ENCODE data around the gene LIAS. TPM values are rescaled to one million over a fixed set of nuclear protein-coding genes. Genes with fewer than 3 reads are reported as not detected.
"Not testable (repeated sequence)": the region's sequence is repeated elsewhere in the genome, so short reads cannot be mapped to it uniquely, and the experiment has no call there.

LIAS gene
- total RNA-seq, 4 donors from 2014 or later = 8.9 to 21.4 (median 19.0) TPM

- peaks cover 13% of the 10 kb centered on the region for H3K36me3 ChIP-seq
- no peak for TF ChIP-seq EP300 (IDR thresholded peaks at IDR 0.05)
- no peak for TF ChIP-seq CTCF (IDR thresholded peaks at IDR 0.05)
- no peak for DNase-seq (ENCODE audit: low spot score in 2 of 2)
- no peaks in the 10 kb centered on the region for H3K9me3 ChIP-seq
- no peaks in the 10 kb centered on the region for H3K4me1 ChIP-seq
- H3K27me3 ChIP-seq = no peaks in the 10 kb centered on the region
- WGBS = 56% methylated on average over 4 of the region's 4 CpGs
- no peak overlapping the region for H3K4me3 ChIP-seq
- no peak overlapping the region for H3K27ac ChIP-seq
Observed at GRCh38 chr4:39495446-39496213, 36.8 kb downstream of the LIAS start.

- 98% methylated on average over 1 of the region's 1 CpG for WGBS
Observed at GRCh38 chr4:39497909-39498726, 39.3 kb downstream of the LIAS start.

GRCh38 chr4:39498727-39499020 is 39.8 kb downstream of the LIAS start:
- H3K9me3 ChIP-seq = no peaks in the 10 kb centered on the region
- peaks cover 39% of the 10 kb centered on the region for H3K36me3 ChIP-seq
- no peak overlapping the region for H3K27ac ChIP-seq
- H3K4me1 ChIP-seq = no peaks in the 10 kb centered on the region
- no peak overlapping the region for H3K4me3 ChIP-seq
- DNase-seq (ENCODE audit: low spot score in 2 of 2) = no peak
- H3K27me3 ChIP-seq = no peaks in the 10 kb centered on the region
- TF ChIP-seq CTCF (IDR thresholded peaks at IDR 0.05) (no peak), POLR2AphosphoS5 (IDR thresholded peaks at IDR 0.05) (no peak), EP300 (IDR thresholded peaks at IDR 0.05) (no peak), POLR2A (IDR thresholded peaks at IDR 0.05) (no peak)

More at GRCh38 chr4:39497909-39498726, 39.3 kb downstream of the LIAS start:
- Histone ChIP-seq H3K27ac (no peak overlapping the region), H3K27me3 (no peaks in the 10 kb centered on the region), H3K4me1 (no peaks in the 10 kb centered on the region), H3K36me3 (peaks cover 33% of the 10 kb centered on the region), H3K4me3 (no peak overlapping the region), H3K9me3 (no peaks in the 10 kb centered on the region)
- TF ChIP-seq POLR2A (IDR thresholded peaks at IDR 0.05) (no peak), CTCF (IDR thresholded peaks at IDR 0.05) (no peak), EP300 (IDR thresholded peaks at IDR 0.05) (no peak), POLR2AphosphoS5 (IDR thresholded peaks at IDR 0.05) (no peak)
- DNase-seq (ENCODE audit: low spot score in 2 of 2) = no peak

- Histone ChIP-seq H3K27ac (peak overlapping the region; percentile 69), H3K36me3 (peaks cover 68% of the 10 kb centered on the region), H3K4me1 (no peaks in the 10 kb centered on the region), H3K27me3 (no peaks in the 10 kb centered on the region), H3K9me3 (no peaks in the 10 kb centered on the region), H3K4me3 (no peak overlapping the region)
- no peak for DNase-seq (ENCODE audit: low spot score in 2 of 2)
- TF ChIP-seq EP300 (IDR thresholded peaks at IDR 0.05) = no peak
- TF ChIP-seq CTCF (IDR thresholded peaks at IDR 0.05) = no peak
- TF ChIP-seq POLR2AphosphoS5 (IDR thresholded peaks at IDR 0.05) = no peak
- TF ChIP-seq POLR2A (IDR thresholded peaks at IDR 0.05) = no peak
Observed at GRCh38 chr4:39502019-39502663, 43.3 kb downstream of the LIAS start.

GRCh38 chr4:39502664-39503035 is 43.8 kb downstream of the LIAS start:
- 75% methylated on average over 4 of the region's 4 CpGs for WGBS
- not testable (repeated sequence) for H3K4me1 ChIP-seq, H3K4me3 ChIP-seq, H3K27me3 ChIP-seq, H3K9me3 ChIP-seq
- Histone ChIP-seq H3K27ac (peak overlapping the region; percentile 69), H3K36me3 (peaks cover 73% of the 10 kb centered on the region)
- DNase-seq (ENCODE audit: low spot score in 2 of 2) = peak in 1 of 2 donors; percentile 74

All from suprapubic skin (tissue), 4 donors.